A549 (cell line): ENCODE measurements around the gene MSMO1.

Source experiments
- CTCF ChIP-seq: fragments of >200 bp; sonication (Bioruptor Twin); formaldehyde crosslinking; IDR thresholded peaks from 3 replicates; pipeline ENCODE4 v1.5.1; 2016
- EP300 ChIP-seq, 2 experiments: fragments of >200 bp; sonication (Bioruptor Twin); formaldehyde crosslinking; IDR thresholded peaks; 2 replicates in 1 of 2; 3 replicates in 1 of 2; pipeline ENCODE4 v1.6.1; 2016 to 2017

GRCh38 chr4:165360041-165360695 is 32.7 kb downstream of the MSMO1 start:
- TF ChIP-seq EP300 (IDR thresholded peaks at IDR 0.05): no peak
- TF ChIP-seq CTCF: no peak
